ENCODE results near the gene UBE2D2. TPM values are rescaled to one million over a fixed set of nuclear protein-coding genes. Genes with fewer than 3 reads are reported as not detected.

The UBE2D2 gene
- total and polyA plus RNA-seq, 2 of the 13 experiments (the other 11 are each of a cell fraction or from before 2014, with no cell fraction given), result 79.1 to 109 TPM

- H3K9ac ChIP-seq (ENCODE audit: insufficient read depth, low read depth, low read length), result peak overlapping the region; percentile 53
- H3K4me1 ChIP-seq (ENCODE audit: insufficient read depth, low read length), result peaks cover 43% of the 10 kb centered on the region
- CTCF ChIA-PET (ENCODE audit: low intra/inter-chr PET ratio, low total read pairs), result no interaction called here
- no peak overlapping the region for H2AFZ ChIP-seq (ENCODE audit: low read length)
- POLR2A ChIA-PET, result interaction anchor here (0.8 to 1.4 kb wide), 4 partner anchors 11 to 92 kb away, joined by 3 to 10 read pairs (median 5); partner anchors contain the start of genes DNAJC18 and UBE2D2
- no TSS peak for BruUV-seq (replicated peaks)
- in situ Hi-C loops (cut with HindIII; ENCODE audit: extremely low pct_ligation_motif_present, low pct_unique_long_range_greater_than_20kb) (no loop called here), intact Hi-C loops (cut with micrococcal nuclease; ENCODE audit: unreplicated experiment) (no loop called here)
- H3K9me3 ChIP-seq (ENCODE audit: low read length), result no peaks in the 10 kb centered on the region
- FAIRE-seq (no peak), ATAC-seq (peak; percentile 23; the same call in 2 of the 3 replicates), DNase-seq (ENCODE audit: low spot score) (no peak)
- peak; percentile 23; the same call in 1 of the 2 replicates for TF ChIP-seq POLR2AphosphoS5 (IDR thresholded peaks at IDR 0.05; ENCODE audit: low read depth, low read length)
- TF ChIP-seq NPAS2 (CRISPR knock-in tag; IDR thresholded peaks at IDR 0.05; ENCODE audit: borderline replicate concordance), result no peak
- TF ChIP-seq ZSCAN29 (CRISPR knock-in tag; conservative IDR thresholded peaks at IDR 0.05), result 0 out of 2 replicates have a peak, but pooled peaks have one; percentile 9
- TF ChIP-seq TFAP4 (IDR thresholded peaks at IDR 0.05; ENCODE audit: borderline replicate concordance, low read depth), result no peak
- 0 out of 2 replicates have a peak, but pooled peaks have one; percentile 6 for TF ChIP-seq ZNF264 (CRISPR knock-in tag; IDR thresholded peaks at IDR 0.05)
- H3K27ac ChIP-seq (ENCODE audit: extremely low read length, insufficient read depth, low read length), result peak overlapping the region; percentile 73
- peaks cover 45% of the 10 kb centered on the region for H3K79me2 ChIP-seq (ENCODE audit: insufficient read depth, low read length)
- no peaks in the 10 kb centered on the region for H4K20me1 ChIP-seq (ENCODE audit: insufficient read depth, low read length)
- no peaks in the 10 kb centered on the region for H3K27me3 ChIP-seq (ENCODE audit: control insufficient read depth in 1 of 2, insufficient read depth in 2 of 2, low read length in 2 of 2)
- H3K4me3 ChIP-seq (replicated peaks in 1 of 3; ENCODE audit: insufficient read depth in 1 of 3, low read depth in 2 of 3, low read length in 3 of 3), result peak overlapping the region in 1 of 3 experiments; percentile 35; a peak in 2 of 6 replicates
- WGBS (ENCODE audit: low lambda C conversion rate), result 72% methylated on average over 3 of the region's 3 CpGs
- H3K36me3 ChIP-seq (replicated peaks in 1 of 2; ENCODE audit: control insufficient read depth in 1 of 2, insufficient read depth in 2 of 2, low read length in 2 of 2), result no peaks in the 10 kb centered on the region
- peak overlapping the region; percentile 82 for H3K4me2 ChIP-seq (ENCODE audit: low read depth, low read length)
Measured at GRCh38 chr5:139531772-139532169, 29.4 kb upstream of the UBE2D2 start.

GRCh38 chr5:139543423-139543991 is 17.6 kb upstream of the UBE2D2 start:
- Histone ChIP-seq H3K27me3 (ENCODE audit: control insufficient read depth in 1 of 2, insufficient read depth in 2 of 2, low read length in 2 of 2) (no peaks in the 10 kb centered on the region), H3K4me2 (ENCODE audit: low read depth, low read length) (no peak overlapping the region), H3K9me3 (ENCODE audit: low read length) (no peaks in the 10 kb centered on the region), H3K27ac (ENCODE audit: extremely low read length, insufficient read depth, low read length) (no peak overlapping the region), H3K9ac (ENCODE audit: insufficient read depth, low read depth, low read length) (no peak overlapping the region), H4K20me1 (ENCODE audit: insufficient read depth, low read length) (no peaks in the 10 kb centered on the region), H3K4me1 (ENCODE audit: insufficient read depth, low read length) (peaks cover 13% of the 10 kb centered on the region), H3K4me3 (replicated peaks in 1 of 3; ENCODE audit: insufficient read depth in 1 of 3, low read depth in 2 of 3, low read length in 3 of 3) (no peak overlapping the region), H3K36me3 (replicated peaks in 1 of 2; ENCODE audit: control insufficient read depth in 1 of 2, insufficient read depth in 2 of 2, low read length in 2 of 2) (no peaks in the 10 kb centered on the region), H3K79me2 (ENCODE audit: insufficient read depth, low read length) (no peaks in the 10 kb centered on the region), H2AFZ (ENCODE audit: low read length) (no peak overlapping the region)
- intact Hi-C loops (cut with micrococcal nuclease; ENCODE audit: unreplicated experiment) (no loop called here), in situ Hi-C loops (cut with HindIII; ENCODE audit: extremely low pct_ligation_motif_present, low pct_unique_long_range_greater_than_20kb) (no loop called here)
- FAIRE-seq (no peak), DNase-seq (ENCODE audit: low spot score) (no peak), ATAC-seq (no peak)
- WGBS (ENCODE audit: low lambda C conversion rate), result 92% methylated on average over 24 of the region's 24 CpGs
- POLR2A ChIA-PET, result no interaction called here
- CTCF ChIA-PET (ENCODE audit: low intra/inter-chr PET ratio, low total read pairs), result no interaction called here
- no TSS peak for BruUV-seq (replicated peaks)
- TF ChIP-seq ZNF619 (CRISPR knock-in tag; IDR thresholded peaks at IDR 0.05), result no peak
- peak; percentile 46 for TF ChIP-seq POLR2AphosphoS5 (IDR thresholded peaks at IDR 0.05; ENCODE audit: low read depth, low read length)
- TF ChIP-seq ZNF644 (CRISPR knock-in tag; IDR thresholded peaks at IDR 0.05; ENCODE audit: low read depth), result no peak
- peak; percentile 33; the same call in 1 of the 2 replicates for TF ChIP-seq ZBTB38 (CRISPR knock-in tag; IDR thresholded peaks at IDR 0.05)
- peak; percentile 29; the same call in 1 of the 2 replicates for TF ChIP-seq ZNF687 (CRISPR knock-in tag; IDR thresholded peaks at IDR 0.05)
- TF ChIP-seq POLR2A (IDR thresholded peaks at IDR 0.05; ENCODE audit: insufficient read depth in 1 of 2, low read depth in 2 of 2, low read length in 2 of 2), result peak in 1 of 2 experiments; percentile 50; a peak in 1 of 4 replicates
- peak; percentile 80 for TF ChIP-seq ZBTB33 (CRISPR knock-in tag; IDR thresholded peaks at IDR 0.05)
